Mesenchymal stem cell (in vitro differentiated cells and primary cell): ENCODE measurements around the gene KDM4C.

ENCODE experiments used
- DNase-seq: peaks from one replicate; pipeline ENCODE4 v3.0.0-alpha.2; 2013
- H2AFZ ChIP-seq: one replicate; pipeline ENCODE4 v1.6.1; 2013; ENCODE audit warnings: low read depth, mild to moderate bottlenecking, control low read depth, inconsistent platforms, low read length, moderate library complexity
- H2AK5ac ChIP-seq: 2 replicates; pipeline ENCODE4 v1.6.1; 2013; ENCODE audit warnings: low read length, moderate library complexity, mild to moderate bottlenecking, inconsistent platforms; ENCODE audit not compliant: severe bottlenecking
- H2BK120ac ChIP-seq: one replicate; pipeline ENCODE4 v1.6.1; 2013; ENCODE audit warnings: low read depth, mild to moderate bottlenecking, inconsistent platforms, low read length, moderate library complexity
- H2BK12ac ChIP-seq, 2 experiments: one replicate each; pipeline ENCODE4 v1.6.1; 2013; ENCODE audit warnings: inconsistent platforms in 2 of 2, low read length in 2 of 2, mild to moderate bottlenecking in 2 of 2, moderate library complexity in 2 of 2, control low read depth in 1 of 2
- H2BK15ac ChIP-seq: one replicate; pipeline ENCODE4 v1.6.1; 2013; ENCODE audit warnings: mild to moderate bottlenecking, low read depth, inconsistent platforms; ENCODE audit not compliant: poor library complexity, severe bottlenecking
- H2BK5ac ChIP-seq: 2 replicates; pipeline ENCODE4 v1.6.1; 2013; ENCODE audit warnings: low read depth, mild to moderate bottlenecking, low read length, control low read depth, inconsistent platforms; ENCODE audit not compliant: poor library complexity, severe bottlenecking
- H3K14ac ChIP-seq, 2 experiments: one replicate each; pipeline ENCODE4 v1.6.1; 2013; ENCODE audit warnings: inconsistent platforms in 2 of 2, low read length in 2 of 2, control low read depth in 1 of 2, mild to moderate bottlenecking in 1 of 2, moderate library complexity in 1 of 2
- H3K18ac ChIP-seq, 2 experiments: one replicate each; pipeline ENCODE4 v1.6.1; 2013; ENCODE audit warnings: inconsistent platforms in 2 of 2, low read length in 2 of 2, control low read depth in 1 of 2, low read depth in 1 of 2, mild to moderate bottlenecking in 1 of 2
- H3K23ac ChIP-seq, 2 experiments: one replicate each; pipeline ENCODE4 v1.6.1; 2013; ENCODE audit warnings: inconsistent platforms in 2 of 2, low read length in 2 of 2, mild to moderate bottlenecking in 2 of 2, moderate library complexity in 2 of 2, control low read depth in 1 of 2
- H3K27ac ChIP-seq: 2 replicates; pipeline ENCODE4 v1.5.1; 2013; ENCODE audit warnings: mild to moderate bottlenecking, moderate library complexity, low read length, control low read depth, inconsistent platforms; ENCODE audit not compliant: poor library complexity, severe bottlenecking
- H3K27me3 ChIP-seq, 2 experiments: 2 replicates each; pipeline versions ENCODE4 v1.6.1 to v1.7.0; 2013; ENCODE audit warnings: low read length in 2 of 2, mild to moderate bottlenecking in 2 of 2, moderate library complexity in 2 of 2, control low read depth in 1 of 2, inconsistent platforms in 1 of 2; ENCODE audit not compliant: control insufficient read depth in 1 of 2, insufficient read depth in 1 of 2
- H3K36me3 ChIP-seq, 2 experiments: 2 replicates each; pipeline versions ENCODE4 v1.6.1 to v1.7.0; 2013; ENCODE audit warnings: low read length in 2 of 2, control low read depth in 1 of 2, inconsistent platforms in 1 of 2, low read depth in 1 of 2, mild to moderate bottlenecking in 1 of 2; ENCODE audit not compliant: insufficient read depth in 2 of 2, control insufficient read depth in 1 of 2
- H3K4ac ChIP-seq, 2 experiments: one replicate each; pipeline ENCODE4 v1.6.1; 2013; ENCODE audit warnings: inconsistent platforms in 2 of 2, low read length in 2 of 2, mild to moderate bottlenecking in 2 of 2, moderate library complexity in 2 of 2, control low read depth in 1 of 2, low read depth in 1 of 2
- H3K4me1 ChIP-seq: 2 replicates; pipeline ENCODE4 v1.6.1; 2013; ENCODE audit warnings: low read depth, low read length, control low read depth; ENCODE audit not compliant: control insufficient read depth, insufficient read depth
- H3K4me2 ChIP-seq: 2 replicates; pipeline ENCODE4 v1.6.1; 2013; ENCODE audit warnings: low read length, mild to moderate bottlenecking, inconsistent platforms; ENCODE audit not compliant: poor library complexity, severe bottlenecking
- H3K4me3 ChIP-seq, 2 experiments: 2 replicates each; pipeline versions ENCODE4 v1.5.1 to v1.7.0; 2013; ENCODE audit warnings: low read length in 2 of 2, mild to moderate bottlenecking in 2 of 2, control low read depth in 1 of 2, low read depth in 1 of 2; ENCODE audit not compliant: insufficient read depth in 1 of 2
- H3K79me1 ChIP-seq: replicated peaks from 2 replicates; pipeline ENCODE4 v1.6.1; 2013; ENCODE audit warnings: mild to moderate bottlenecking, control low read depth, low read length, inconsistent platforms; ENCODE audit not compliant: poor library complexity, severe bottlenecking
- H3K9ac ChIP-seq: 2 replicates; pipeline ENCODE4 v1.7.0; 2013; ENCODE audit warnings: mild to moderate bottlenecking, low read length, moderate library complexity
- H3K9me3 ChIP-seq: 2 replicates; pipeline ENCODE4 v1.7.0; 2013; ENCODE audit warnings: mild to moderate bottlenecking, low read length; ENCODE audit not compliant: control insufficient read depth
- H4K8ac ChIP-seq: one replicate; pipeline ENCODE4 v1.6.1; 2013; ENCODE audit warnings: inconsistent platforms, mild to moderate bottlenecking, low read length, moderate library complexity
- H4K91ac ChIP-seq: one replicate; pipeline ENCODE4 v1.6.1; 2013; ENCODE audit warnings: mild to moderate bottlenecking, low read length, inconsistent platforms
- WGBS: methylation state at CpG from one replicate; pipeline ENCODE4 v1.1.7; 2013; ENCODE audit warnings: mixed read lengths; 5-methylcytosine and 5-hydroxymethylcytosine counted together

Gene KDM4C

DNA sequence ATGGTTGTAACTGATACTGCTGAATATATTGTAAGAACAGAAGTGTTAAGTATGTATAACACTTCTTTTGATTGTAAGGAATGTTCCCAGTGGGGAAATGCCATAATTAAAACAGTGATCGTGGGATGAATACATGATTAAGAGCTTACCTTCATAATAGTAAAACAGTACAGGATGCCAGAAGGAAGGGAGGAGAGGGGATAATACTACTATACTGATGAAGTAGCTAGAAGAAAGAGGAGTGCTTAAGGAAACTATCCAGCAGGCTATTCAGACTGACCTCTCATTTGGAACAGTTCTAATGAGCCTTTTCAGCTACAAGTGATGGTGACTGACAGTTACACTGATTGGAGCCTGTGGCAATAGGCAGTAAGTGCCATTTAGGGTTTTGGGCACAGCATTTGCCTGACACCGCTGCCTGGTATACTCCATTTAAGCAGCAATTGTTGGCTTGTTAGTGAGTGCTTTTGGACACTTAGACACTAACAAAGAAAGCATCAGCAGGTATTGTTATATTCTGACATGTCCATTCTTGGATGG, 33.8 kb upstream of the KDM4C start:
- H3K36me3 ChIP-seq = no peaks in the 10 kb centered on the region
- no peak overlapping the region for H2BK5ac ChIP-seq
- no peak overlapping the region for H2BK120ac ChIP-seq
- DNase-seq = no peak
- H3K4me1 ChIP-seq = no peaks in the 10 kb centered on the region
- H3K79me1 ChIP-seq = no peaks in the 10 kb centered on the region
- H3K27ac ChIP-seq = no peak overlapping the region
- no peak overlapping the region for H3K9ac ChIP-seq
- H3K18ac ChIP-seq = no peak overlapping the region
- no peak overlapping the region for H2AFZ ChIP-seq
- no peak overlapping the region for H4K8ac ChIP-seq
- H4K91ac ChIP-seq = no peak overlapping the region
- H3K4me2 ChIP-seq = no peak overlapping the region
- no peak overlapping the region for H3K4me3 ChIP-seq
- no peak overlapping the region for H3K4ac ChIP-seq
- WGBS = 84% methylated on average over 2 of the region's 2 CpGs
- no peak overlapping the region for H3K23ac ChIP-seq
- no peak overlapping the region for H2BK12ac ChIP-seq
- no peak overlapping the region for H2BK15ac ChIP-seq
- peaks cover 0 to 5% of the 10 kb centered on the region in 2 experiments for H3K27me3 ChIP-seq
- H3K14ac ChIP-seq = no peak overlapping the region
- no peaks in the 10 kb centered on the region for H3K9me3 ChIP-seq
- H2AK5ac ChIP-seq = no peak overlapping the region

- H3K9ac ChIP-seq = no peak overlapping the region
- no peak overlapping the region for H2BK120ac ChIP-seq
- WGBS = 81% methylated on average over 3 of the region's 3 CpGs
- no peak overlapping the region for H3K4ac ChIP-seq
- H3K27me3 ChIP-seq = no peaks in the 10 kb centered on the region
- no peak overlapping the region for H2AFZ ChIP-seq
- H3K14ac ChIP-seq = no peak overlapping the region
- H3K36me3 ChIP-seq = no peaks in the 10 kb centered on the region
- H3K23ac ChIP-seq = no peak overlapping the region
- no peak overlapping the region for H3K27ac ChIP-seq
- H3K4me1 ChIP-seq = no peaks in the 10 kb centered on the region
- no peak overlapping the region for H4K91ac ChIP-seq
- no peak overlapping the region for H2BK15ac ChIP-seq
- H2BK5ac ChIP-seq = no peak overlapping the region
- H2AK5ac ChIP-seq = no peak overlapping the region
- H2BK12ac ChIP-seq = no peak overlapping the region
- no peaks in the 10 kb centered on the region for H3K9me3 ChIP-seq
- no peak overlapping the region for H3K18ac ChIP-seq
- H4K8ac ChIP-seq = no peak overlapping the region
- H3K4me3 ChIP-seq = no peak overlapping the region
- no peak for DNase-seq
- no peaks in the 10 kb centered on the region for H3K79me1 ChIP-seq
- H3K4me2 ChIP-seq = no peak overlapping the region
Measured at GRCh38 chr9:6733257-6733656, 24.5 kb upstream of the KDM4C start.

DNA sequence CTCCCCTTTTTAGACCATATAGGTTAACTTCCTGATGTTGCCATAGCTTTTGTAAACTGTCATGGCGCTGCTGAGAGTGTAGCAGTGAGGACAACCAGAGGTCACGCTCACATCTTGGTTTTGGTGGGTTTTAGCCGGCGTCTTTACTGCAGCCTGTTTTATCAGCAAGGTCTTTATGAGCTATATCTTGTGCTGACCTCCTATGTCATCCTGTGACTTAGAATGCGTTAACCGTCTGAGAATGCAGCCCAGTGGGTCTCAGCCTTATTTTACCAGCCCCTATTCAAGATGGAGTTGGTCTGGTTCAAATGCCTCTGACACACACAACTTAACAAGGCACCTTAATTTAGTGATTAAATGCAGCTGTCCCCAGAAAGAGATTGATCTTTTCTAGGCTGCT, 23.9 kb upstream of the KDM4C start:
- Histone ChIP-seq H3K36me3 (no peaks in the 10 kb centered on the region), H3K79me1 (no peaks in the 10 kb centered on the region), H2BK120ac (no peak overlapping the region), H3K27ac (no peak overlapping the region), H3K18ac (no peak overlapping the region), H3K14ac (no peak overlapping the region), H3K9ac (no peak overlapping the region), H2BK15ac (no peak overlapping the region), H3K4me3 (no peak overlapping the region), H2AK5ac (no peak overlapping the region), H3K23ac (no peak overlapping the region), H2BK12ac (no peak overlapping the region), H3K4me1 (no peaks in the 10 kb centered on the region), H3K4me2 (no peak overlapping the region), H3K4ac (no peak overlapping the region), H4K91ac (no peak overlapping the region), H3K27me3 (no peaks in the 10 kb centered on the region), H3K9me3 (no peaks in the 10 kb centered on the region), H2BK5ac (no peak overlapping the region), H4K8ac (no peak overlapping the region), H2AFZ (no peak overlapping the region)
- DNase-seq = no peak
- WGBS = 79% methylated on average over 6 of the region's 6 CpGs

DNA sequence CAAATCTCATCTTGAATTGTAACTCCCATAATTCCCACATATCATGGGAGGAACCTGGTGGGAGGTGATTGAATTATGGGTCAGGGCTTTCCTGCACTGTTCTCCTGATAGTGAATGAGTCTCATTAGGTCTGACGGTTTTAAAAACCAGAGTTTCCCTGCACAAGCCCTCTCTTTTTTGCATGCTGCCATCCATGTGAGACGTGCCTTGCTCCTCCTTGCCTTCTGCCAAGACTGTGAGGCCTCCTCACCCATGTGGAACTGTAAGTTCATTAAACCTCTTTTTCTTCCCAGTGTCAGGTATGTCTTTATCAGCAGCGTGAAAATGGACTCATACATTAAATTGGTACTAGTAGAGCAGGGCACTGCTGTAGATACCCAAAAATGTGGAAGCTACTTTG, 22.4 kb upstream of the KDM4C start:
- H3K36me3 ChIP-seq = no peaks in the 10 kb centered on the region
- no peak overlapping the region for H4K8ac ChIP-seq
- no peak overlapping the region for H4K91ac ChIP-seq
- no peak overlapping the region for H2AFZ ChIP-seq
- no peak overlapping the region for H2BK15ac ChIP-seq
- no peak overlapping the region for H2BK120ac ChIP-seq
- no peak overlapping the region for H2BK12ac ChIP-seq
- H3K4ac ChIP-seq = no peak overlapping the region
- H3K27me3 ChIP-seq = no peaks in the 10 kb centered on the region
- DNase-seq = no peak
- no peak overlapping the region for H2AK5ac ChIP-seq
- no peak overlapping the region for H3K23ac ChIP-seq
- no peak overlapping the region for H3K18ac ChIP-seq
- H3K4me3 ChIP-seq = no peak overlapping the region
- H3K79me1 ChIP-seq = no peaks in the 10 kb centered on the region
- no peak overlapping the region for H3K4me2 ChIP-seq
- no peak overlapping the region for H3K27ac ChIP-seq
- H3K4me1 ChIP-seq = no peaks in the 10 kb centered on the region
- no peak overlapping the region for H2BK5ac ChIP-seq
- WGBS = 85% methylated on average over 3 of the region's 3 CpGs
- H3K14ac ChIP-seq = no peak overlapping the region
- no peaks in the 10 kb centered on the region for H3K9me3 ChIP-seq
- no peak overlapping the region for H3K9ac ChIP-seq
